Fibroblast of skin of right quadriceps (primary cell): ENCODE data around the gene ZFR2.

Source experiments
- DNase-seq: peaks from one replicate; pipeline ENCODE4 v3.0.0-alpha.2; 2013

Gene ZFR2

GRCh38 chr19:3810708-3811355 is 58.0 kb downstream of the ZFR2 start:
- DNase-seq, result no peak

DNA sequence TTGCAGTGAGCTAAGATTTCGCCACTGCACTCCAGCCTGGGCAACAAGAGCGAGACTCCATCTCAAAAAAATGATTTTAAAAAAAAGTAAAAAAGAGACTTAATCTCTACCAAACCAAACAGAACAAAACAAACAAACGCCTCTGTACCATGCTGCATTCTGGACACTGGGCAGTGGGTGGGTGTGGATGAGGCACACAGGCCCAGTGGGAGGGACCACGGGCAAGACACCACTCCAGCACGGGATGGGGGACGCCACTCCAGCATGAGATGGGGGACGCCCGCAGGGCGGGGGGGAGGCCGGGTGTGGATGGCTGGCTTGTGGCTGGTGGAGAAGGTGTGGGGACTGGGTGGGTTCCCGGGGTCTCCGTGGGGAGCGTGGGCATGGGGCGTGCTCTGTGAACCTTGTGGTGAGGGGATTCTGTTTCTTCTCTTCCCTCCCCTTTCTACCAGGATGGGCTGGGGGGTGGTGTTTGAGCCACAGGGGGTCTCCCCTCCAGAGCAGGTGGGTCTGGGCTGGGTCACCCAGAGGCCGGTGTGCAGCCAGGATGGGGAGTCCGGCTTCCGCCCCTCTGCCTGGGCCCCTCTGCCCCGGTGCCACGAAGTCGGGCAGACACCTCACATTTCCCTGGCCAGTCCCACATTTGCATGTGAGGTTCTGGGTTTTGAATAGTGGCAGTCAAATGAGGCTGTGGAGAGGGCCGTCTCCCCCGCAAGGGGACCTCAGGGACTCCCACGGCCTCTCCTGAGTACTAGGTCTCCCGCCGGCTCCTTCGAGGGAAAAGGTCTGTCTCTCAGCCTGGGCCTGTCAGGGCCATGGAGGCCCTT is 58.7 kb downstream of the ZFR2 start:
- no peak for DNase-seq

GRCh38 chr19:3808420-3809143 is 60.3 kb downstream of the ZFR2 start:
- no peak for DNase-seq

DNA sequence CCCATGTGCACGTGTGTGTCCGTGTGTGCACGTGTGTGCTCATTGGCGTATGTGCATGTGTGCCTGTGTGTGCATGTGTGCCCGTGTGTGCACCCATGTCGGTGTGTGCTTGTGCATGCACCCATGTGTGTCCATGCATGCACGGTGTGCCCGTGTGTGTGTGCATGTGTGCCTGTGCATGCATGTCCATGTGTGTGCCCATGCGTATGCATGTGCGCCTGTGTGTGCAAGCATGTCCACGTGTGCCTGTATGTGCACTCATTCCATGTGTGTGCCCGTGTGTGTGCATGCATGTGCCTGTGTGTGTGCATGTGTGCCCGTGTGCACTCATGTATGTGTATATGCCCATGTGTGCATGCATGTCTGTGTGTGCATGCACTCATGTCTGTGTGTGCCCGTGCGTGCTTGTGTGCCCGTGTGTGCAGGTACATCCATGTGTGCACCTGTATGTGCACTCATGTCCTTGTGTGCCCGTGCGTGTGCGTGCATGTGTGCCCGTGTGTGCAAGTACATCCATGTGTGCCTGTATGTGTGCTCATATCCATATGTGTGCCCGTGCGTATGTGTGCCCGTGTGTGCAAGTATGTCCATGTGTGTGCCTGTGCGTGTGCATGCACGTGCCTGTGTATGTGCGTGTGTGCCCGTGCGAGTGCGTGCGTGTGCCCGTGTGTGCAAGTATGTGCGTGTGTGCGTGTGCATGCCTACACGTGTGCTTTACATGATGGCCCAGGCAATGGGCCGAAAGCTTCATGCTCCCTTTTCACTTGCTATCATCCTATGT is 61.1 kb downstream of the ZFR2 start:
- DNase-seq, result no peak

DNA sequence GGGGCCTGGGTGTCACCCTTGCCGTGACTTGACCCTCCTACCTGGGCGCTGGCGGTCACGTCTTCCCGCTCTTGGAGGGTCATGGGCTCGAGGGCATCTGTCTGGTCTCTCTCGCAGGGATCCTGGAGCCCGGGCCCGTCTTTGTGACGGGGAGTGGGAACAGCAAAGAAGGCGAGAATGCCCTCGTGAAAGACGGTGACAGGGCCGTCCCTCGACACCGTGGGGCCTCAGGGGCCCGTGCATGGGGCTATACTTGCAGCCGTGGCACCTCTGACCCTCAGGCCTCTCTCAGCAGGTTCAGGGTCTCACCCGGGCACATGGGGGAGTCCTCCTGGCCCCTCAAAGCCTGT is 61.7 kb downstream of the ZFR2 start:
- no peak for DNase-seq

GRCh38 chr19:3805859-3806258 is 63.0 kb downstream of the ZFR2 start:
- DNase-seq, result no peak

DNA sequence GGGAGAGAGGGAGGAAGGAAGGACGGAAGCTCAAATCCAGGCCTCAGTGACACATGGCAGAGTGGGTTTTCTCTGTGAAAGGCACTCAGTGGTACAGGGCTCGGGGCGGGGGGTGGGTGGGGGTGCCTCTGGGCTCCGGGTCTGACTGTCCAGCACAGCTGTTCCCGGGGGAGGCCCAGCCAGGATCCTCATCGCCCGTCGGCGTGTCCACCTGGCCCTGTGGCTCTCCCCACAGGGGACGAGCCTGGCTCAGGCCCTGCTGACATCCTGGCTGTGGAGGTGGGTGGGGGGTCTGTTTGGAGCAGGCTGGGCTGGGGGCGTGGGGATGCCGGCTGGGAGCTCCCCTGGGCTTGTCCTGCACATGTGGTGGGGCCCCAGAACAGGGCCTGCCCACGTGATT is 64.4 kb downstream of the ZFR2 start:
- DNase-seq, result no peak

GRCh38 chr19:3803986-3804385 is 64.9 kb downstream of the ZFR2 start:
- no peak for DNase-seq

GRCh38 chr19:3803114-3803888 is 65.5 kb downstream of the ZFR2 start:
- DNase-seq, result no peak

- no peak for DNase-seq
These were observed 67.3 kb downstream of the ZFR2 start for GRCh38 chr19:3801412-3802096.

- no peak for DNase-seq
These were observed 67.8 kb downstream of the ZFR2 start for GRCh38 chr19:3800996-3801395.

GRCh38 chr19:3798137-3798536 is 70.7 kb downstream of the ZFR2 start:
- DNase-seq, result no peak

DNA sequence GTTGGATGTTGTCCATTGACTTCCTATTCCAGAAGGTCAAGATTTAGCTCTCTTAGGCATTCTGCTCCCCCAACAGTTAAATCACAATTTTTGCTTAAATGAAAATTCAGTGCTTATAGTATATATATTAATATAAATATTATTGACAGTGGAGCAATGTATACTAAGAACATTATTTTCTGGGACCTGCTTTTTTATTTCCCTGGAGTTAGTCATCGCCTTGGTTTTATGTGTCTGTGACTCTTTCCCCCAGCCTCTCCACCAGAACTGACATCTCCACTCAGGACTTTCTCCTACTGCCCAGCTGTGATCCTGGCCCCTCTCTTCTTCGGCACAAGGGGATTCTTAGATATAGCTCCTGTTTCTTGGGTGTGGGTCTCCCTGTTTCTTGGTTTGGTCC is 72.5 kb downstream of the ZFR2 start:
- no peak for DNase-seq

DNA sequence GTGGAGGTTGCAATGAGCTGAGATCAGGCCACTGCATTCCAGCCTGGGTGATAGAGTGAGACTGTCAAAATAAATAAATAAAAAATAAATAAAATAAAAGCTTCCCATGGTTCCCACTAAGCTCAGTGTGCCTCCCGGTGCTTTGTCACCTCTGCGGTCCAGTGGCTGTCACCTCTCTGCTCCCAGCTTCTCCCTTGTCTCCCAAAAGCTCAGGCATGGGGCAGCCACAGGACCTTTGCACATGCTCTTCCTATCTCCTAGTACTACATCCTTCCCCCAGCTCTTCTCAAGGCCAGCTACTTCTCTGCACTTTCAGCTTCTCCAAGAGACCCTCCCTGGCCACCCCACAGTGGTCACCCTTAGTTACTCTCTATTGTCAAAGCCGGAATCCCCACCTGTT is 75.0 kb downstream of the ZFR2 start:
- no peak for DNase-seq

DNA sequence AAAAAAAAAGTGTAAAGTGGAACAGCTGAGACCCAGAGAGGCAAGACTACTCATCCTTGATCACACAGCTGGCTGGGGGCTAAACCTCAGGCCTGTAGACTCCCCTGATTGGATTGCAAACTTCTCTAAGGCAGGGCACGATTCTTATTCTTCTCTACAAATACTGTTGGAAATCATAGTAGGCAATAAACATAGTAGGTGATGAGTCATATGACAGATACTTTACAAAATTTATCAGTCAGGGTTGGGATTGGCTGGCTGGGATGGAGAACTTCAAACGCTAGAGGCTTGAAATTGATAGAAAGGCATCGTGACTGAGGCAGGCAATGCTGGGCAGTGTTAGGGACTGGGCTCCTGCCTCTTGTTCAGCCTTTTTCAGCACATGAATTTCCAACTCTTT is 76.7 kb downstream of the ZFR2 start:
- DNase-seq, result no peak

DNA sequence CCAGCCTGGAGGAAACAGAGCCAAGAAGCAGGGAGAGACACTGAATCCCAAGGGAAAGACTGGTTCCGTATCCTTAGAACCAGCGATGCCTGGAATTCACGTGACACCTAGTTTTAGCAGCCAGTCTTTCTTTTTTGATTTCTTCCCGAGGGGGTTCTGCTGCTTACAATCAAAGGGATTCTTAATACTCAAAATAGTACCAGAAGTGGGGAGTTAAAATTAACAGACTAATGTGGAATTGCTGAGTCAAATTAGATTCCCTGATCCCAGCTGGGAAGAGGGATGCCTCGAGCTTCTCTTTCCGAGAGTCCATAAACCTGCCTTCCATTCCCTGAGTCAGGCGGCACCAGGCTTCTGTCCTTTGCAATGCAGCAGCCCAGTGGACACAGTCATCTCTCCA is 77.9 kb downstream of the ZFR2 start:
- no peak for DNase-seq

GRCh38 chr19:3790209-3790734 is 78.6 kb downstream of the ZFR2 start:
- no peak for DNase-seq

- DNase-seq, result no peak
These were observed 79.7 kb downstream of the ZFR2 start for GRCh38 chr19:3788996-3789778.

- DNase-seq, result no peak
These were observed 82.7 kb downstream of the ZFR2 start, which contains the start of gene MATK for GRCh38 chr19:3785938-3786824. TSS of gene MATK (minus strand) at chr19:3786381. CDS start at chr19:3785135, 1,246 bp downstream.
